NOMO-1 treated with DMSO at 0.1 percent for 48 hours (cell line): Measurements from ENCODE around the gene PXK.
A peak's percentile ranks its signal among the peaks of the same experiment; 100 is the strongest.

Source experiments
- DNase-seq: peaks from one replicate; lab custom pipeline; 2025; ENCODE audit not compliant: unreplicated experiment; lab: John Stamatoyannopoulos, UW

The PXK gene

GRCh38 chr3:58383476-58383875 lies 50.8 kb downstream of the PXK start:
- no peak for DNase-seq

GRCh38 chr3:58383904-58384303 lies 51.2 kb downstream of the PXK start:
- no peak for DNase-seq

GRCh38 chr3:58384381-58385090 lies 51.8 kb downstream of the PXK start:
- no peak for DNase-seq

GRCh38 chr3:58386626-58387365 lies 54.1 kb downstream of the PXK start:
- DNase-seq: no peak

GRCh38 chr3:58387650-58388546 lies 55.2 kb downstream of the PXK start:
- DNase-seq: no peak

- DNase-seq: no peak
Observed at GRCh38 chr3:58388550-58389091, 55.9 kb downstream of the PXK start.

GRCh38 chr3:58391156-58391865 lies 58.6 kb downstream of the PXK start:
- DNase-seq: no peak

- DNase-seq: no peak
Observed at GRCh38 chr3:58392181-58392580, 59.5 kb downstream of the PXK start.

- DNase-seq: no peak
Observed at GRCh38 chr3:58394339-58394738, 61.6 kb downstream of the PXK start.

GRCh38 chr3:58398669-58399333 lies 66.1 kb downstream of the PXK start:
- no peak for DNase-seq

GRCh38 chr3:58403513-58404109 lies 70.9 kb downstream of the PXK start:
- DNase-seq: no peak

GRCh38 chr3:58404396-58404795 lies 71.7 kb downstream of the PXK start:
- no peak for DNase-seq

GRCh38 chr3:58408906-58409305 lies 76.2 kb downstream of the PXK start:
- DNase-seq: peak; percentile 56

GRCh38 chr3:58409663-58410062 lies 77.0 kb downstream of the PXK start:
- no peak for DNase-seq

GRCh38 chr3:58411036-58411435 lies 78.3 kb downstream of the PXK start:
- no peak for DNase-seq

- DNase-seq: no peak
Observed at GRCh38 chr3:58411851-58412830, 79.4 kb downstream of the PXK start.

GRCh38 chr3:58414538-58415197 lies 82.0 kb downstream of the PXK start:
- DNase-seq: peak; percentile 62

GRCh38 chr3:58416191-58416590 lies 83.5 kb downstream of the PXK start:
- no peak for DNase-seq
